AG04450 (cell line): ENCODE results near the gene MB. TPM values are rescaled to one million over a fixed set of nuclear protein-coding genes. Genes with fewer than 3 reads are reported as not detected.

Experiments used
- CTCF ChIA-PET: fragments of 300-600, 350-600 bp; formaldehyde crosslinking; extraction: SDS; loops from one replicate; lab custom pipeline; 2022; ENCODE audit warnings: antibody characterized with exemption, inconsistent platforms; lab: Charles Lee
- POLR2A ChIA-PET: fragments of 350-600 bp; formaldehyde crosslinking; extraction: SDS; loops from one replicate; lab custom pipeline; 2021; ENCODE audit warnings: antibody characterized with exemption, inconsistent platforms; lab: Yijun Ruan, JAX
- DNase-seq: peaks from one replicate; pipeline ENCODE4 v3.0.0-alpha.2; 2011; ENCODE audit warnings: low read depth, low spot score
- H3K27ac ChIP-seq: one replicate; pipeline ENCODE4 v1.5.1; 2012; ENCODE audit warnings: low read depth, low read length, control low read depth
- H3K27me3 ChIP-seq: one replicate; pipeline ENCODE4 v1.6.0; 2012; ENCODE audit warnings: low read length; ENCODE audit not compliant: control insufficient read depth, insufficient read depth
- H3K4me3 ChIP-seq: 2 replicates; pipeline ENCODE4 v1.5.1; 2011; ENCODE audit warnings: mild to moderate bottlenecking, low read depth, low read length, control low read depth
- H3K9me3 ChIP-seq: 2 replicates; pipeline ENCODE4 v1.5.1; 2012; ENCODE audit warnings: low read length; ENCODE audit not compliant: control insufficient read depth, insufficient read depth
- CTCF ChIP-seq: IDR thresholded peaks from 2 replicates; pipeline ENCODE4 v1.5.1; 2011; ENCODE audit warnings: low read depth, low read length, control low read depth, inconsistent platforms
- polyA plus RNA-seq: library from polyadenylated mRNA; depleted of rRNA; stranded (reverse); fragments of >200 nt; gene quantifications from 2 replicates; pipeline ENCODE4 v1.2.3, GENCODE V29; 2011

MB gene
- polyA plus RNA-seq, 1 experiment = not detected

DNA sequence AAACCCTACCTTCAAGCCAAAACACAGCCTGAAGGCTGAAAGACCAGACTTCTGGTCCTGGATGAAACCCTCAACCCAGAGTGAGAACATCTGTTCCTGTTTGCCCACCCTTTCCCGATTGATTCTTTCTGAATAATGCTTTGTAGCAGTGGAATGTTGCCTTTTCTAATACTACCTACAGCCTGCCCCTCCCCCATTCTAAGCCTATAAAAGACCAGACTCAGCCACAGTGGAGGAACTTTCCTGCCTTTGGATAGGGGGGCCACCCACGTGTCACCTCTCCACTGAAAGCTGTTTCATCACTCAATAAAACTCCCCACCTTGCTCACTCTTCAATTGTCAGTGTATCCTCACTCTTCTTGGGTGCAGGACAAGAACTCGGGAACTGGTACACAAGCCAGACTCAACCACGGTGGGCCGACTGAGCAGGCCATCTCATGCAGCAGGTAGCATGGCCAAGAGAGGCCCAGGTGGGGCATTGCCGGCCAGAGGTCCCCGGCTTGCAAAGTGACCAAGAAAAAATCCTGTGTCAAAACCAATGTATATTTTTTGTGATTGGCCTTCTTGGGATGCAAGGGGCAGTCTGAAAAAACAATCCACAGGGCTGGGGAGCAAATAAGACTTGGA is 24.5 kb upstream of the MB start:
- CTCF ChIA-PET = no interaction called here
- no peak for TF ChIP-seq CTCF

GRCh38 chr22:35638410-35638809 is 21.3 kb upstream of the MB start:
- POLR2A ChIA-PET = no interaction called here

More for the DNA sequence above, 24.5 kb upstream of the MB start:
- Histone ChIP-seq H3K9me3 (no peaks in the 10 kb centered on the region), H3K27ac (no peak overlapping the region), H3K4me3 (no peak overlapping the region), H3K27me3 (no peaks in the 10 kb centered on the region)
- DNase-seq = no peak
- POLR2A ChIA-PET = no interaction called here

DNA sequence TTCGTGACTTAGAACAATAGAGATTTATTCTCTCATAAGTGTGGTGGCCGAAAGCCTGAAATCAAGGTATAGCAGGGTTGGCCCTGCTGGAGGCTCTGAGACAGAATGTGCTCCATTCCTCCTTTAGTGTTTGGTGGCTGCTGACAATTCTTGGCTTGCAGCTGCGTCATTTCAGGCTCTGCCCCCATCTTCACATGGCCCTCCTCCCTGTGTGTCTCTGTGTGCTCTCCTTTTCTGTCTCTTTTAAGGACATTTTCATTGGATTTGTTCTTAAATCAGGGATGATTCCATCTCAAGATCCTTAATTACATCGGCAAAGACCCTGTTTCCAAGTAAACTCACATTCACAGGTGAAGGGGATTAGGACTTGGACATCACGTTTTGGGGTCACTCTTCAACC is 20.9 kb upstream of the MB start:
- Histone ChIP-seq H3K9me3 (no peaks in the 10 kb centered on the region), H3K27ac (peak overlapping the region; percentile 80), H3K4me3 (no peak overlapping the region), H3K27me3 (no peaks in the 10 kb centered on the region)
- DNase-seq = no peak
- TF ChIP-seq CTCF = no peak
- ChIA-PET POLR2A (interaction anchor here (1.5 kb wide), 2 partner anchors 8 to 10 kb away, joined by 4 to 5 read pairs; partner anchors contain the start of gene APOL6), CTCF (no interaction called here)

More at GRCh38 chr22:35638410-35638809, 21.3 kb upstream of the MB start:
- peak; percentile 42 for DNase-seq
- no peaks in the 10 kb centered on the region for H3K9me3 ChIP-seq
- peak overlapping the region; percentile 80 for H3K27ac ChIP-seq
- no peak for TF ChIP-seq CTCF
- no peaks in the 10 kb centered on the region for H3K27me3 ChIP-seq
- CTCF ChIA-PET = no interaction called here
- no peak overlapping the region for H3K4me3 ChIP-seq

GRCh38 chr22:35637254-35637653 is 20.1 kb upstream of the MB start:
- H3K4me3 ChIP-seq = no peak overlapping the region
- H3K9me3 ChIP-seq = no peaks in the 10 kb centered on the region
- no peak for DNase-seq
- no peak for TF ChIP-seq CTCF
- ChIA-PET POLR2A (interaction anchor here (1.5 kb wide), 2 partner anchors 9 to 11 kb away, joined by 4 to 5 read pairs; partner anchors contain the start of gene APOL6), CTCF (interaction anchor here (0.5 to 1.1 kb wide), 2 partner anchors 256 to 534 kb away, joined by 3 to 5 read pairs; partner anchors contain the start of gene HMOX1)
- no peak overlapping the region for H3K27ac ChIP-seq
- H3K27me3 ChIP-seq = no peaks in the 10 kb centered on the region

GRCh38 chr22:35634943-35635540 is 17.9 kb upstream of the MB start:
- Histone ChIP-seq H3K9me3 (no peaks in the 10 kb centered on the region), H3K4me3 (no peak overlapping the region), H3K27me3 (no peaks in the 10 kb centered on the region), H3K27ac (no peak overlapping the region)
- ChIA-PET CTCF (no interaction called here), POLR2A (no interaction called here)
- no peak for TF ChIP-seq CTCF
- DNase-seq = no peak
